H1 (cell line): Measurements from ENCODE around the gene TSPAN3. TPM values are rescaled to one million over a fixed set of nuclear protein-coding genes. Genes with fewer than 3 reads are reported as not detected.

Experiments
- CEBPB ChIP-seq: IDR thresholded peaks from 2 replicates; pipeline ENCODE4 v1.6.1; 2012; ENCODE audit warnings: low read depth, low read length
- CHD1 ChIP-seq: IDR thresholded peaks from 2 replicates; pipeline ENCODE4 v1.6.1; 2012; ENCODE audit warnings: low read depth, low read length, improper control_type of control experiment
- EP300 ChIP-seq, 2 experiments: IDR thresholded peaks; 1 replicate in 1 of 2; 2 replicates in 1 of 2; pipeline ENCODE4 v1.6.1; 2011 to 2012; ENCODE audit warnings: low read depth in 2 of 2, low read length in 2 of 2, mild to moderate bottlenecking in 2 of 2, borderline replicate concordance in 1 of 2, inconsistent platforms in 1 of 2, moderate library complexity in 1 of 2
- GABPA ChIP-seq: IDR thresholded peaks from 2 replicates; pipeline ENCODE4 v1.6.1; 2011; ENCODE audit warnings: mild to moderate bottlenecking, low read length, moderate library complexity, borderline replicate concordance; ENCODE audit not compliant: insufficient read depth
- GTF2F1 ChIP-seq: IDR thresholded peaks from 2 replicates; pipeline ENCODE4 v1.6.1; 2012; ENCODE audit warnings: low read depth, low read length, improper control_type of control experiment, borderline replicate concordance
- JUN ChIP-seq: IDR thresholded peaks from 2 replicates; pipeline ENCODE4 v1.6.1; 2011; ENCODE audit warnings: low read depth, mild to moderate bottlenecking, improper control_type of control experiment, low read length
- KDM5A ChIP-seq: fragments of 200-600 bp; IDR thresholded peaks from 2 replicates; pipeline ENCODE4 v1.7.1; 2012; ENCODE audit warnings: mild to moderate bottlenecking, low read length, inconsistent platforms, mixed read lengths
- TAF1 ChIP-seq: IDR thresholded peaks from 2 replicates; pipeline ENCODE4 v1.6.1; 2011; ENCODE audit warnings: mild to moderate bottlenecking, low read depth, low read length
- YY1 ChIP-seq: IDR thresholded peaks from 2 replicates; pipeline ENCODE4 v1.6.1; 2011; ENCODE audit warnings: low read depth, mild to moderate bottlenecking, low read length
- polyA plus RNA-seq, 7 experiments: library from polyadenylated mRNA; depleted of rRNA in 3 of 7; stranded (reverse) in 5 of 7; unstranded in 2 of 7; fragments of >200 nt in 5 of 7; fragments of 200-250 nt in 2 of 7; gene quantifications; 1 replicate in 5 of 7; 2 replicates in 1 of 7; 4 replicates in 1 of 7; pipeline versions ENCODE4 v1.2.1 to v1.2.3, GENCODE V29; 2011 to 2013; ENCODE audit warnings: missing spikeins in 2 of 7, mixed read lengths in 2 of 7
- total RNA-seq: library from RNA; stranded (reverse); fragmentation: NEBNext Ultra II Directional; extraction: Animal tissue kit (Norgen Biotek cat#: 25700); gene quantifications from 2 replicates; pipeline ENCODE4 v1.2.1, GENCODE V29; 2021
- TF ChIP-seq, protein P1 (sequence below): fragments of 300-600 bp; sonication (generic); IDR thresholded peaks from 2 replicates; pipeline ENCODE4 v1.7.1; 2012; ENCODE audit warnings: low read length, moderate library complexity, mild to moderate bottlenecking, inconsistent platforms; ENCODE audit not compliant: insufficient replicate concordance

TSPAN3 gene
- total and polyA plus RNA-seq, 2 of the 8 experiments (the other 6 are each of a cell fraction or from before 2014, with no cell fraction given) = 107 to 238 TPM

DNA sequence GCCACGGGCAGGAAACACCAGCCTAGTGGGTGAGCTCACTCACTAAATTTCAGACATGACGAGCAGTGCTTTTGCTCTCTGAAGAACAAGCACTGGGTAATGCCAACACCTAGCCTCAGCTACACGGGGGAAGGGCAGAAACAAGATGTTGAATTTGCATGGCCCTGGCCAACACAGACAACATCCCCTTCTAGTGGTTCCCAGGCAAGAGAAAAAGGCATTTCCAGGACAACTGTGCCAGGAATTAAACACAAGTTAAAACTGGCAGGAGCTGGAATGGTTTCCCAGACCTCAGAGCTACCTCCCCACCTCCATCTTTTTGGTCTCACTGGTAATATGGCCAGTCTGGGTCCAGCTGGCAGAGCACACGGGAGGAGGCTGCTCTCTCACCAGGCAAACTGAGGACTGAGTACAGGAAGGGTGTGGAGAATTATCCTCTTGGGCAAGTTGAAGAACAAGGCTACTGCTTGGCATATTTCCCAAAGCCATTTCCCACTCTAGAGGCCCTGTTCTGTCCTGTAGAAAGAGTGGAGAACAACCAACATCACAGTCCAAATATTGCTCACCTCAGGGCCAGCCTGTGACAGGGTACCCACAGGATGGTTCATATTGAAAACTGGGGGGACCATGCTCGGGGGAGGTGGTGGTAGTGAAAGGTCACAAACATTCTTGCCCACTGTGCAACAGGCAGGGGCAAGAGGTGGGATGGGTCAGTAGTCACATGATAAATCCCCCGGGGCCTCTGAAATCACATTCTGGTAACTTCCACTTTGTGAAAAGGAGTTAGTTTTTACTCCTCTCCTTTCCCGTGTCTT lies 26.5 kb downstream of the TSPAN3 start (continued):
- TF ChIP-seq, protein P1, sequence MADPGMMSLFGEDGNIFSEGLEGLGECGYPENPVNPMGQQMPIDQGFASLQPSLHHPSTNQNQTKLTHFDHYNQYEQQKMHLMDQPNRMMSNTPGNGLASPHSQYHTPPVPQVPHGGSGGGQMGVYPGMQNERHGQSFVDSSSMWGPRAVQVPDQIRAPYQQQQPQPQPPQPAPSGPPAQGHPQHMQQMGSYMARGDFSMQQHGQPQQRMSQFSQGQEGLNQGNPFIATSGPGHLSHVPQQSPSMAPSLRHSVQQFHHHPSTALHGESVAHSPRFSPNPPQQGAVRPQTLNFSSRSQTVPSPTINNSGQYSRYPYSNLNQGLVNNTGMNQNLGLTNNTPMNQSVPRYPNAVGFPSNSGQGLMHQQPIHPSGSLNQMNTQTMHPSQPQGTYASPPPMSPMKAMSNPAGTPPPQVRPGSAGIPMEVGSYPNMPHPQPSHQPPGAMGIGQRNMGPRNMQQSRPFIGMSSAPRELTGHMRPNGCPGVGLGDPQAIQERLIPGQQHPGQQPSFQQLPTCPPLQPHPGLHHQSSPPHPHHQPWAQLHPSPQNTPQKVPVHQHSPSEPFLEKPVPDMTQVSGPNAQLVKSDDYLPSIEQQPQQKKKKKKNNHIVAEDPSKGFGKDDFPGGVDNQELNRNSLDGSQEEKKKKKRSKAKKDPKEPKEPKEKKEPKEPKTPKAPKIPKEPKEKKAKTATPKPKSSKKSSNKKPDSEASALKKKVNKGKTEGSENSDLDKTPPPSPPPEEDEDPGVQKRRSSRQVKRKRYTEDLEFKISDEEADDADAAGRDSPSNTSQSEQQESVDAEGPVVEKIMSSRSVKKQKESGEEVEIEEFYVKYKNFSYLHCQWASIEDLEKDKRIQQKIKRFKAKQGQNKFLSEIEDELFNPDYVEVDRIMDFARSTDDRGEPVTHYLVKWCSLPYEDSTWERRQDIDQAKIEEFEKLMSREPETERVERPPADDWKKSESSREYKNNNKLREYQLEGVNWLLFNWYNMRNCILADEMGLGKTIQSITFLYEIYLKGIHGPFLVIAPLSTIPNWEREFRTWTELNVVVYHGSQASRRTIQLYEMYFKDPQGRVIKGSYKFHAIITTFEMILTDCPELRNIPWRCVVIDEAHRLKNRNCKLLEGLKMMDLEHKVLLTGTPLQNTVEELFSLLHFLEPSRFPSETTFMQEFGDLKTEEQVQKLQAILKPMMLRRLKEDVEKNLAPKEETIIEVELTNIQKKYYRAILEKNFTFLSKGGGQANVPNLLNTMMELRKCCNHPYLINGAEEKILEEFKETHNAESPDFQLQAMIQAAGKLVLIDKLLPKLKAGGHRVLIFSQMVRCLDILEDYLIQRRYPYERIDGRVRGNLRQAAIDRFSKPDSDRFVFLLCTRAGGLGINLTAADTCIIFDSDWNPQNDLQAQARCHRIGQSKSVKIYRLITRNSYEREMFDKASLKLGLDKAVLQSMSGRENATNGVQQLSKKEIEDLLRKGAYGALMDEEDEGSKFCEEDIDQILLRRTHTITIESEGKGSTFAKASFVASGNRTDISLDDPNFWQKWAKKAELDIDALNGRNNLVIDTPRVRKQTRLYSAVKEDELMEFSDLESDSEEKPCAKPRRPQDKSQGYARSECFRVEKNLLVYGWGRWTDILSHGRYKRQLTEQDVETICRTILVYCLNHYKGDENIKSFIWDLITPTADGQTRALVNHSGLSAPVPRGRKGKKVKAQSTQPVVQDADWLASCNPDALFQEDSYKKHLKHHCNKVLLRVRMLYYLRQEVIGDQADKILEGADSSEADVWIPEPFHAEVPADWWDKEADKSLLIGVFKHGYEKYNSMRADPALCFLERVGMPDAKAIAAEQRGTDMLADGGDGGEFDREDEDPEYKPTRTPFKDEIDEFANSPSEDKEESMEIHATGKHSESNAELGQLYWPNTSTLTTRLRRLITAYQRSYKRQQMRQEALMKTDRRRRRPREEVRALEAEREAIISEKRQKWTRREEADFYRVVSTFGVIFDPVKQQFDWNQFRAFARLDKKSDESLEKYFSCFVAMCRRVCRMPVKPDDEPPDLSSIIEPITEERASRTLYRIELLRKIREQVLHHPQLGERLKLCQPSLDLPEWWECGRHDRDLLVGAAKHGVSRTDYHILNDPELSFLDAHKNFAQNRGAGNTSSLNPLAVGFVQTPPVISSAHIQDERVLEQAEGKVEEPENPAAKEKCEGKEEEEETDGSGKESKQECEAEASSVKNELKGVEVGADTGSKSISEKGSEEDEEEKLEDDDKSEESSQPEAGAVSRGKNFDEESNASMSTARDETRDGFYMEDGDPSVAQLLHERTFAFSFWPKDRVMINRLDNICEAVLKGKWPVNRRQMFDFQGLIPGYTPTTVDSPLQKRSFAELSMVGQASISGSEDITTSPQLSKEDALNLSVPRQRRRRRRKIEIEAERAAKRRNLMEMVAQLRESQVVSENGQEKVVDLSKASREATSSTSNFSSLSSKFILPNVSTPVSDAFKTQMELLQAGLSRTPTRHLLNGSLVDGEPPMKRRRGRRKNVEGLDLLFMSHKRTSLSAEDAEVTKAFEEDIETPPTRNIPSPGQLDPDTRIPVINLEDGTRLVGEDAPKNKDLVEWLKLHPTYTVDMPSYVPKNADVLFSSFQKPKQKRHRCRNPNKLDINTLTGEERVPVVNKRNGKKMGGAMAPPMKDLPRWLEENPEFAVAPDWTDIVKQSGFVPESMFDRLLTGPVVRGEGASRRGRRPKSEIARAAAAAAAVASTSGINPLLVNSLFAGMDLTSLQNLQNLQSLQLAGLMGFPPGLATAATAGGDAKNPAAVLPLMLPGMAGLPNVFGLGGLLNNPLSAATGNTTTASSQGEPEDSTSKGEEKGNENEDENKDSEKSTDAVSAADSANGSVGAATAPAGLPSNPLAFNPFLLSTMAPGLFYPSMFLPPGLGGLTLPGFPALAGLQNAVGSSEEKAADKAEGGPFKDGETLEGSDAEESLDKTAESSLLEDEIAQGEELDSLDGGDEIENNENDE = no peak
- TF ChIP-seq EP300 (IDR thresholded peaks at IDR 0.05; ENCODE audit: borderline replicate concordance in 1 of 2, low read depth in 2 of 2, low read length in 2 of 2) (no peak), GTF2F1 (no peak), CHD1 (no peak), JUN (no peak), YY1 (no peak), TAF1 (no peak), GABPA (no peak), KDM5A (no peak), CEBPB (no peak)
